Myocyte (in vitro differentiated cells): Measurements from ENCODE around the gene MKNK2. TPM values are rescaled to one million over a fixed set of nuclear protein-coding genes. Genes with fewer than 3 reads are reported as not detected.

Experiments used
- DNase-seq: peaks from one replicate; pipeline ENCODE4 v3.0.0-alpha.2; 2012; ENCODE audit warnings: low read depth
- total RNA-seq: library from RNA; depleted of rRNA; stranded (reverse); fragments of >200 nt; gene quantifications from 2 replicates; pipeline ENCODE4 v1.2.3, GENCODE V29; 2014

MKNK2 gene
- total RNA-seq, 1 donor from 2014 or later = 35.3 TPM

DNA sequence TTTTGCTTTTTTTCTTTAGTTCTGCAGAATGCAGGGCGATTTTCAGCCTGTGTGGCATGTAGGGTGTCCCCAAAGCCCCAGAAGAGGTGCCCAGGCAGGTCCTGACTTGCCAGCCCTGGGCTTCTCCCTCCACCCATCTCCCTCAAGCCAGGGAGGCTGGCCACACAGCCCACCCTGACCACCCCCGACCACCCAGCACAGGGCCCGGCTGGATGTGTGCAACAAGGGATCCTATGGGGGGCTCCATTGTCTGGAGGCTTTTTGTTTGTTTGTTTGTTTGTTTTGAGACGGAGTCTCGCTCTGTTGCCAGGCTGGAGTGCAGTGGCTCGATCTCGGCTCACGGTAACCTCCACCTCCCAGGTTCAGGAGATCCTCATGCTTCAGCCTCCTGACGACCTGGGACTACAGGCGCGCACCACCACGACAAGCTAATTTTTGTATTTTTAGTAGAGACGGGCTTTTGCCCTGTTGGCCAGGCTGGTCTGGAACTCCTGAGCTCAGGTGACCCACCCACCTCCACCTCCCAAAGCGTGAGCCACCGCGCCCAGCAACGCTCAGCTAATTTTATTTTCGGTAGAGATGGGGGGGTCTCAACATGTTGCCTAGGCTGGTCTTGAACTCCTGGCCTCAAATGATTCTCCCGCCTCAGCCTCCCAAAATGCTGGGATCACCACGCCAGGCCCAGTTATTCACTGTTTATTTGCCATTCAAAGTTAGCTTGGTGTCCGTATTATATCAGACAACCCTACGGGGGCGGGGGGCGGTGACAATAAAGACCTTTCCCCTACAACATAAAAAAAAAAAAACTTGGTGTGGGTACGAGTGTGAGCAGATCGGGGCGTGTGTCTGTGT, 7.8 kb upstream of the MKNK2 start:
- no peak for DNase-seq

DNA sequence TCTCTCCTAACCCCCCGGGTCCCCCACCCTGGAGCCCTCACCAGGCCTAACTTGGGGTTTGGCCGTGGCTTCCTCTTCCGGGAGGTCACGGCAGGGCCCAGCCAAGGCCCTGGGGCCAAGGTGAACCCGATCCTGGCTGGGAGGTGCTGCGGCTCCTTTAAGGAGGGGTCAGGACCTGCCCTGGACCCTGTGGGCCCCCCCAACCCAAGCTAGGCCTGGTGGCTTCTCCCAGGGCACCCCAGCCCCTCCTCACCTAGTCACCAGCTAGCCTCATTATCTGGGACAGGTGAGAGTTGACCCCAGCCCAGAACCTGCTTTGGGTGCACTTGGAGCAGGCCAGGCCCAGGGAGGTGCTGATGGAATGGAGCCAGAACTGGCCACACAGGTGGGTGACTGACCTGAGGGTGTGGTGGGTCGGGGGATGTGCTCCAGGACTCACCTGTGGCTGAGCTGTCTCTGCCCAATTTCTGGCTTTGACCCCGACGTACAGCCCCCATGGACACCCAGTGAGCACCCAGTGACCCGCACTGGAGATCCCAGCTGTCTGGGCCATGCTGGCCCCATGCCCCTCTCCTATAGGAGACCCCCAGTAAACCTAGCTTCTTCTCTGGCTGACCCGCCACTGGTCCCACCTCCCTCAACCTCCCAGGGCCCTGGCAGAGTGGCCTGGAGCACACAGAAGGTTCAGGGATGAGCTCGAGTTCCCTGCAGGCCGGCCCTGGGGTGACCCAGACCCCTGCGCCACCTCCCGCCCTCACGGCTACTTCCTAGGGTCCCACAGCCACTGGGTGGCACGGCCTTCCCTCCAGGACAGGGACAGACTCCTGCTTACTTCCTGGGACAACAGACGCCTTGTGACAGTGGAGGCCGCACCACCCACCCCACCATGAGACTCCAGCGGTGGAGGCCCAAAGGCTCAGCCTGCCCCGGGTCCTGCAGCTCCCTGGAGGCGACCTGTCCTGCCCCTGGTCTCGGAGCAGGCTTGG, 6.7 kb upstream of the MKNK2 start:
- DNase-seq = no peak

DNA sequence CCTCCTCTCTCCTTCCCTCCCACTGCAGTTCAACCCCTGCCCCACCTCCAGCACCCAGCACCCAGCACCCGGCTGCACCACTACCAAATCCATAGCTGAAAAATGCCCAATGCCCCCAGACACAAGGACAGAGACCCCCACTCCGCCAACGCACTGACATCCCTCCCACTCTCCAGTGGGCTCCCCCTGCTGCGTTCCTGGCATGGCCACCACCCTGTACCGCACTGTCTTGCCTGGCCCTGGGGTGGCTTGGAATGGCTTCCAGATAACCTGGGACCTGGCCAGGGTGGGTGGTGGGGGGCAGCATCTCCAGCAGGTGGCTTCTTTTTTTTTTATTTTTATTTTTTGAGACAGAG, 5.8 kb upstream of the MKNK2 start:
- DNase-seq = no peak

DNA sequence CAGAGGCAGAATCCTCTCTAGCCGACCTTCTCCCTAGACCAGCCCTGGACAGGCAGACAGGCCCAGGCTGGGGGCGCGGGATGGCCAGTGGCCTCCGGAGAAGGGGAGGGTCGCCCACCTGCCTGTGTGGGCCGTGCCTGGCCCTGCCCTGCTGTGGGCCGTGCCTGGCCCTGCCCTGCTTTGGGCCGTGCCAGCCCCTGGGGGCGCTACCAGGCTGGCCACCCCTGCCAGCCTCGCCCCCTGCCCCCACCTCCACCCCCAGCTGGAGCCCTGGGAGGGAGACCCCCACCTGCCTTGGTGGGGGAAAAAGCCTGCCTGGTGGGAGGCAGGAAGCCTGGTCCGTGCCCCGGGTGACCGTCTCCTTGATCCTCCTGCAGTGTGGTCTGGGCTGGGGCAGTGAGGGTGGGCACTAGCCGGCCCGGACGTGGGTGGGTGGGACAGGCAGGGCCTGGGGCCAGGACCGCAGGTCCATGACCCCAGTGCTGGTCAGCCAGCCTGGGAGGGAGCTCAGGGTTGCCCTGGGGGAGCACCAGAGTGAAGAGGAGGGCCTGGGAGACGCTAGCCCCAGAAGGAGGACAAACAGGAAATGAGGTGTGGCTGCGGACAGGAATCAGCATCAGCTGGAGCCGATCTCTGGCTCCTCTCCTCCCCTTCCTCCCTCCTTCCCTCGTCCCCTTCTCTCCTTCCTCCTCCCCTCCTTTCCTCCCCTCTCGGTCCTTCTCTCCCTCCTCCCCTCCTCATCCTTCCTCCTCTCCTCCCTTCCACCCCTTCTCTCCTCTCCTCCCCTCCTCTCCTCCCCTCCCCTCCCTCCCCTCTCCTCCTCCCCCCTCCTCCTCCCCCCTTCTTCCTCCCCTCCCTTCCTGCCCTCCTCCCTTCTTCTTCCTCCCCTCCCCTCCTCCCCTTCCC, 5.1 kb upstream of the MKNK2 start:
- peak; percentile 55 for DNase-seq

DNA sequence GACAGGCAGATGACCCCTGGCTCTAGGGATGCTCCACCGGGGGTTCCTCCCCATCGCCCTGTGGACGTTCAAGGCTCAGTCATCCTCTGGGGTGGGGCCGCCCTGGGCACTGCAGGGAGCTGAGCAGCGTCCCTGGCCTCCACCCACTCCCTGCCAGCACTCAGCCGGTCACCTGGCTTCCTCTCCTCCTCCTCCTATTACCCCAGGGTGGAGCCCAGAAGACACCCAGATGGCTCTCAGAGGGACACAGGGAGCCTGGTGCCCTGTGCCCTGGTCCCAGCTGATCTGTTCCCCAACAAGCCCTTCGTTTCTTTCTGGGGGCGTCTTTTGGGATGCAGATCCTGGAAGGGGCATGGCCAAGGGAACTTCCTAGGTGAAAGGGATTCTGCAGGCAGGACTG, 3.7 kb upstream of the MKNK2 start:
- no peak for DNase-seq

DNA sequence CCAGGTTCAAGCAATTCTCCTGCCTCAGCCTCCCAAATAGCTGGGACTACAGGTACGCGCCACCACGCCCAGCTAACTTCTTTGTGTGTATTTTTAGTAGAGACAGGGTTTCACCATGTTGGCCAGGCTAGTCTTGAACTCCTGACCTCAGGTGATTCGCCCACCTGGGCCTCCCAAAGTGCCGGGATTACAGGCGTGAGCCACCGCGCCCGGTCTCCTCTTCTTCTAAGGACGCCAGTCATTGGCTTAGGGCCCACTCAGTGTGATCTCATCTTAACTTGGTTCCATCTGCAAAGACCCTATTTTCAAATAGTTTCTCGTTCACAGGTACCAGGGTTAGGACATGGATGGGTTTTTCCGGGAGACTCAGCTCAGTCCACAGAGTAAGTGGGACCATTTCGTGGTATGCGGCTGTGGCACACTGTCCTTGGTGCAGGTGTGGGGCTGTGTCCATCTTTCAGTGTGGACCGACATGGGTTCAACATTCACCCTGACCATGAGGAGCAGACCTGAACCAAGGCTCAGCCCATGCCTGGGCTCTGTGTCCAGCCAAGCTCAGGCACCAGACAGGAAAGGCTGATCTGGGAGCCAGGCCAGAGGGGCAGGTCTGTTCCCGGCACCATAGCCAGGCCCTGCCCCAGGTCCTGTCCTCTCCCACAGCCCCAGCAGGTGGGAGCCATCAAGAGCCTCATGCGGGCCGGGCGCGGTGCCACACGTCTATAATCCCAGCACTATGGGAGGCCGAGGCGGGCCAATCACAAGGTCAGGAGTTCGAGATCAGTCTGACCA, 2.8 kb upstream of the MKNK2 start:
- no peak for DNase-seq

DNA sequence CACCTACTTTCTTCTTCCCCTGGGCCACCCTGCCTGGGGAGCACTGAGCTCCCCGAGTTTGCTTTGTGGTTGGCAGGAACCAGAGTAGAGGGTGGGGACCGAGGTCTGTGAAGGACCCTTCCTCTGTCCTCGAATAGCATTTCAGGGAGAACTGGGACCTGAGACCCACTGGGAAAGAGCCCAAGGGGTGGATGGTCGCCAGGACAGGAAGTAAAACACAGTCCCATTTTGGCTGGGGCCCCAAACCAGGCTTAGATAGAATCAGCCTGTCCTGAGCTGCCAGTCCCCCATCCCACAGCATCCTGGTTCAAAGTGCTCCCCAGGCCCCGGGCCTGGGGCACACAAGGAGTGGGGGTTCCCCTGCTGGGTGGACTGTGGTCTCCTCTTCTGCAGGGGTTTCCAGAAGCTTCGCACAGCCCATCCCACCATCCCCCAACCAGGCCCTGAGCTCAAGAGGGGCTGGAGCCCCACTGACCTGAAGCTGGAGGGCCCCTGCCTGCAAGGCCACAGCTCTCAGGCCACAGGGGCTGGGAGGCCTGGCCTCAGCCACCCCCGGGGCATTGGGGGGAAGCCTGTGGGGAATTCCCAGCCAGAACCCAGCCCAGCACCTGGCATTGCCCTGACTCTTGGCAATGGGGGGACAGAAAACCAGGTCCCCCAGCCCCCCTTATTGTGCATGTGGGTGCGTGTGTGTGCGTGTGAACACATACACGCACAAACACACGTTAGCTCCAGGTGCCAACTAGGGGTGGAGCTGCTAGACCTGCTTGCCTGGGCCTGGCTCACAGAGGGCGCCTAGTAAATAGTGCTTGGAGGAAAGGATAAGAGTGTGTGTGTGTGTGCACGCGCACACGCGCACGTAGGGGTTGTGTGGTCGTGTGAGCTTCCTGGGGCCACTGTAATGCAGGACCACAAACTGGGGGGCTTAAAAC, 995 bp upstream of the MKNK2 start:
- DNase-seq = no peak

DNA sequence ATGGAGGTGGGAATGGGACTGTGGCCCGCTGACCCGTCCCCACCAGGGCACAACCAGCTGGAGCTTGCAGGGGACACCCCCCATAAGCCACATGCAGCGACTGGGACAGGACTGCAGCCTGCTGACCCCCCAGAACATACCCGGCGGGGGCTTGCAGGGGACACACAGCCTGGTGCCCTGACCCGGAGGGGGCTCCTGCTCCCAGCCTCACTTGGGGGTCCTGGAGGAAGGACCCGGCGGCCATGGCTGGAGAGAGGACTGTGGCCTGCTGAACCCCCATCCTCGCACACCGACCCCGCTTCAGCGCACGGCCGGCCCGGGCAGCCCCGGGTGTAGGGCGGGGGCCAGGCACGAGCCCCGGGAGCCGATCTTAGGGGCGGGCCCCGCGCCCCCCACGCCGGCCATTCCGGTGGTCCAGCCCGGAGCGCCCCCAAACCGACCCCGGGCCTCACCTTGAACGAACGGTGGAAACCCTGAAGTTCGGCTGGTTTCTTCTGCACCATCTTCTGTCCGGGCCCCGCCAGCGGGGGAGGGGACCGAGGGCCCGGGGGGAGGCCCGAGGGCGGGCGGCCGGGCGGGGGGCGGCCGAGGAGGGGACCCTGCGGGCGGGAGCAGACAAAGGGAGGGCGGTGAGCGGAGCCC, 574 bp downstream of the MKNK2 start:
- no peak for DNase-seq

DNA sequence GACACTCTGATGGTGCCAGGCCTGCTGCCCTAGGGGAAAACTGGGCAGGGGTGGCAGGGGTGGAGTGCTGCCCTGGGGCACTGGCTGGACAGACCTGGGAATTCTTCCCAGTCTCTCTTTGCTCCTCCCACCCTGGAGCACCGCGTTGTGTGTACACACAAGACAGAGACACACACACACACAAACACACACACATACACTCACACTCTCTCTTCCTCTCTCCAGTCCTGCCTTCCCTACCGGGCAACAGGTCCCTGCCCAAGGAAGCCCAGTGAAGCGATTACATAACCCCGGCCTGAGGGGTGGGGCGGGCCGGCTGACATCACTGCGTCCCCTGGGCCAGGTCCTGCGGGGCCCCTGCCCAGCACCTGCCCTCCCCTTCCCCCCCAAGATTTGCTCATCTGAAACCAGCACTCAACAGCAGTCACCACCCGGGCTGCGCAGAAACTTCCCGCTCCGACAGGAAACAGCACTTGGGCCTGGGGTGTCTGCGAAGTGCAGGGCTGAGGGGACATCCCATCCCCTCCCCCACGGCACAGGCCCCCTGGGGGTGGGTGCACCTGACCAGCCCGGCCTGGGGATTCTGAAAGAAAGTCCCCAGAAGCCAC, 1.2 kb downstream of the MKNK2 start:
- peak; percentile 63 for DNase-seq

DNA sequence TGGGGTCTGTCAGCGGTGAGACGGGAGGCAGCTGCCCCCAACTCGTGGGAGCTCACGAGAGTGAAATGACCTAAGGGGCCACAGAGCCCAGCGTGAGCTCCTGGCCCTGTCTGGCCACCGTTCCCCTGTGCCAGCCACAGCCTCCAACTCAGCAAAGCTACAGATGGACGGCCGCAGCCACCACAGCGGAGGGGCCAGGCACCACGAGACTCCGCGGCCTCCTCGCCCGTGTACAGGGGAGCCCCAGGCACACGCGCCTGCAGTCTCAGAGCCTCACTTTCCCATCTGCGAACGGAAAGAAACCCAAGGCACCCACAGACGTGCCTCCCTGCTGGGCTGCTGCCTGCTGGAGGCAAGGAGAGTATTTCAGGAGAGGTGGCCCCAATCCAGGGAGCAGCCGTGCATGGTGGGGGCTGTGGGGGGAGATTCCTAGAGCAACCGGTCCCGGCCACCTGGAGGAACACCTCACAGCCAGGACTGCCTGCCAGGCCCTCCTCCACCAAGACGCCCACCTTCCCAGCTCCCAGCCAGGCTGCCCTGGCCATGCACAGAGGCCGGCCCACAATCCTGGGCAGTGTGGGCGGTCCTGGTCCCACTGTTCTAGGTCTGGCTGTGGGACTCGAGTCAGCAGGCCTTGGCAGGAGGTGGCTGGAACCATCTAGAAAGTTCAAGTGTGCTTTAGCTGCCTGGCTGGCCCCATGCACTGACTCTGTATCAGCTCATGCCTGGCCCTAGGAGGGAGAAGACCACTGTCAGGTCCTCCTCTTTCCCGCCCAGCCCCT, 1.9 kb downstream of the MKNK2 start:
- no peak for DNase-seq

DNA sequence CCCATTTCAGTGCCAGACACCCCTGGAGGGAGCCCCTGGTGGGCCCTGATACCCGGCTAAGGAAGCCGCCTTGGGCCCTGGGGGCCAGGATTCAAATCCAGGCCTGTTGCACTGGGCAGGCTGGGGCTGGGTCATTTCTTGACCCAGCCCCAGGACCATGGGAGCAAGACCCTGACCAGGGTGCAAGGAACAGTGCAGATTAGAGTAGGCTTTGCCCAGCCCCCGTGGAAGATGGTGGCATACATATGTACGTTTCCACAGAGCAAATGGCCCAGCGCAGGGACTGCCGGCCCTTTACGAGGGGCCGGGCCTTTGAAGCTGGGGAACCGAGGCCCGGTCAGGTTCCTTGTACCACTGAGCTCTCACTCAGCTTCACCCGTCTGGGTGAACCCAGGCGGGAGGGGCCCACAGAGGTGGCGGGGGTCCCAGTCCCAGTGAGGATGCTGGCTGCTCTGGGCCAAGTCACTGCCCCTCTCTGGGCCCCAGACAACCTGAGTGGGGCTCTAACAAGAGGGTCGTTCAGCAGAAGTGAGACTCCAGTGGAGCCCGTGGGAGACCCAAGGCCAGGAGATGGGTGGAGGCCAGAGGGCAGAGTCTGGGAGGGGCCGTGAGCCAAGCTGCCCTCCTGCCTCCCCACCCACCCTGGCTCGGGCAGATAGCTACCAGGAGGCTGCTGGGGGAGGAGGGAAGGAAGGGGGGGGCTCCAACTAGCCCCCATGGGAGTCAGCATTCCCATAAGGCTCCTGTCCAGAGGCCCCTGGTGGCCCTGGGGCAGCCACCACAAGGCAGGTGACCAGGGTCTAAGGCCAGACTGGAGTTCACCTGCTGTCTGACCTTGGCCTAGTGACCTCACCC, 2.7 kb downstream of the MKNK2 start:
- no peak for DNase-seq

DNA sequence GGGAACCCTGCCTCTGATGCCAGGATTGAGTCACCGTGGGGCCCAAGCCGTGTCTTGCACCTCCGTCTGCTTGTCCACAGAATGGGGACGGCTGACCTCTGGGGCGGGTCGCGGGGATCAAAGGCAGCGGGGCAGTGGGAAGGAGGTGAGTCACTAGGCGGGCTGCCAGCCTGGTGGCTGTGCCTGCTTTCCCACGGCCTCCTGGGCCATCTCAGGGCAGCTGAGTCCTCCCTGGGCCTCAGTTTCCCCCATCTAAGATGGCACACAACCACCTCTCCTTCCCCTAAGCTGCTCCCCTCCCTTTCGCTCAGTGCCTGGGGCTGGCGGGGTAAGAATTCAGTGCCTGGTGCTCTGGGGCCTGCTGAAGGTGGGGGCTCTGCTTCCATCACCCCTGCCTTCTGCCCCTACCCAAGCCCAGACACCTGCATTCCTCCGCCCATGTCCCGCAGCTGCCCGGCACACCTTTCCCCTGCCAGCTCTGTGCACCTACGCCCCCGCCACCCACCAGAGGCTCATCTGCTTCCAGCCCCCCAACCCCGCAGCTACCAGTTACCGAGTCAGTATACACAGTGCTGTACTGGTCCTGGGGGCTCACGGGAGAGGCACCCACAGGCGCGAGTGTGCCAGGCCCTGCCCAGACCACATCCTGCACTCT, 3.5 kb downstream of the MKNK2 start:
- peak; percentile 79 for DNase-seq

DNA sequence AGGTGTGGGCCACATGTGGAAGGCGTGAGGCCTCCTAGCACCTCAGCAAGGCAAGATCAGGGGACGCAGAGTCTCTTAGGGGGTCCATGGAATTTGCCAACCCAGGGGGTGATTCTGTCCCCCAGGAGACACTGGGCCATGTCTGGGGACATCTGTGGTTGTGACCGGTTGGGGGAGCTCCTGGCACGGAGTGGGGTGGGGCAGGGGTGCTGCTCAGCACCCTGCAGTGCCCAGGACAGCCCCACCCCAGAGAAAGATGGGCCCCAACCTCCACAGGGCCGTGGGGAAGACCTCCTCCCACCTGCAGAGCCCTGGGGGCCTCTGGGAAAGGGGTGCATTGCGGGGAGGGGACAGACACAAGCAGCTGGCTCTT, 4.0 kb downstream of the MKNK2 start:
- DNase-seq = no peak

DNA sequence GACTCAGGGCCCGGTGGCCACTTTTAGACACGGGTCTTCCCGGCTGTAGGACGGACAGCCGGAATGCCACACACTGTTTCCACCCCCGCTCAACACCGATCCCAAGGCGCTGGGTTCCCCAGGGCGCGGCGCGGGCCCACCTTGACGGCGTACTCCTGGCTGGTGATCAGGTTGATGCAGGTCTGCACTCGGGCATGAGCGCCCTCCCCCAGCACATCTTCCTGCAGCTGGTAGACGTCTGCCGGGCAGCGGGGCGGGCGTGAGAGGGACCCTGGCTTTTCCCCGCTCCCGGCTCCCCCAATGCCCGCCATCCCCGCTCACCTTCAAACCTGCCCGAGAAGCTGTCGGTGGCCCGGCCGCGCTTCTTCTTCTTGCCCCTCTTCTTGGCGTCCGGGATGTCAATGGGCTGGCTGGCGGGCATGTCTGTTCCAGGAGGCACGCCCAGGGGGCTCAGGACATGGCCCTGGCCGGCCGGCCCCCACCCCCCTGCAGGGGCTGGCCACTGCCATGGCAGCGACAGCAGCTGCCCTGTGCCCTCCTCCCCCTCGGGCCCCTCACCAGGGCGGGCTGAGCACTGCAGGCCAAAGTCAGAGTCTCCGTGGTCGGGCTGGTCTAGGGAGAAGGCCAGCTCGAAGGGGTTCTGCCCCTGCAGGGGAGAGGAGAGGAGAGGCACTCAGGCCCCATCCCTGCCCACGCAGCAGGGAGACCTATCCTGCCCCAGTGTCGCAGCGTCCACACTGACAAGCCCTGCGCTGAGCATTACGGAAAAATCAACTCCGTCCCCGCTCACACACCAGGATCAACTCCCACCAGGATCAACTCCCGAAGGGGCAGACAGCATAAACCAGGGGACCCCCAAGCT, 4.8 kb downstream of the MKNK2 start:
- DNase-seq = no peak

DNA sequence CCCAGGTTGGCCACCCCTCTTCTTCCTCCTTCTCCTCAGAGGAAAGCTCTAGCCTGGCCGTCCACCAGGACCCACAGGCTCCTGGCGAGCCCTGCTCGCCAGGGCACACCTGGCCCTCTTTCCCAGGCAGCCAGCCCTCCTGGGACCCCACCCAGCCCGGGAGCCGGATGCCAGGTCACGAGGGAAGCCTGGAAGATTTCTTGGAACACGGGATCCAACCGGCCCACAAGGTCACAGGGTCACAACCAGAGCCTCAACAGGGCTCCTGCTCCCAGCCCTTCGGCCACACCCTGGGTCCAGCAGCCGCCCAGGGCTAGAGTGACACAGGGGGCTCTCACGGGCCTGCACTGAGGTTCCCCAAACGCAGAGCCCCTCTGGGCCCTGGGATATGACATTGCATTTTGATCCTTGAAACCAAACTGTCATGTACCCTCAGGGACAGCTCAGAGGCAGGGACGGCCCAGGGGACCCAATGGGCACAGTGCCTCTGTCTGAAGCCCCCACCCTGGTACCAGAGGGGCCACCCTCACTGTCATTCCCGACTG, 5.5 kb downstream of the MKNK2 start:
- no peak for DNase-seq
